ENCODE measurements around the gene SLC6A13. TPM values are rescaled to one million over a fixed set of nuclear protein-coding genes. Genes with fewer than 3 reads are reported as not detected.

The SLC6A13 gene
- total RNA-seq, 1 experiment from 2014 or later: not detected

GRCh38 chr12:264269-264668 is 1.6 kb upstream of the SLC6A13 start:
- POLR2A ChIA-PET (ENCODE audit: low non-redundant PET): no interaction called here
- intact Hi-C loops (cut with micrococcal nuclease; ENCODE audit: unreplicated experiment): no loop called here
- TF ChIP-seq EZH2 (IDR thresholded peaks at IDR 0.05; ENCODE audit: borderline replicate concordance, low read depth, low read length, poor library complexity, severe bottlenecking) (no peak), CTCF (conservative IDR thresholded peaks at IDR 0.05; ENCODE audit: low read depth, low read length) (no peak)

GRCh38 chr12:263574-263973 is 938 bp upstream of the SLC6A13 start:
- BruUV-seq (replicated peaks): no TSS peak
- ChIA-PET POLR2A (ENCODE audit: low non-redundant PET) (no interaction called here), CTCF (no interaction called here)
- no peak overlapping the region for H3K27ac ChIP-seq (ENCODE audit: low read depth, low read length, poor library complexity, severe bottlenecking)
- no peak for DNase-seq (ENCODE audit: low spot score)
- intact Hi-C loops (cut with micrococcal nuclease; ENCODE audit: unreplicated experiment): no loop called here
- no peak overlapping the region for H3K4me3 ChIP-seq (ENCODE audit: low read depth, low read length, poor library complexity, severe bottlenecking)
- peaks cover 10% of the 10 kb centered on the region for H3K27me3 ChIP-seq (replicated peaks; ENCODE audit: insufficient read depth, low read depth, low read length, poor library complexity)
- H3K9me3 ChIP-seq (ENCODE audit: low read depth, low read length, poor library complexity, severe bottlenecking): no peaks in the 10 kb centered on the region
- H3K4me1 ChIP-seq (ENCODE audit: insufficient read depth, low read length, poor library complexity, severe bottlenecking): no peaks in the 10 kb centered on the region
- no peak for TF ChIP-seq EZH2 (IDR thresholded peaks at IDR 0.05; ENCODE audit: borderline replicate concordance, low read depth, low read length, poor library complexity, severe bottlenecking)
- no peak for TF ChIP-seq CTCF (conservative IDR thresholded peaks at IDR 0.05; ENCODE audit: low read depth, low read length)
- H3K36me3 ChIP-seq (ENCODE audit: insufficient read depth, low read length, poor library complexity, severe bottlenecking): no peaks in the 10 kb centered on the region

More at GRCh38 chr12:264269-264668, 1.6 kb upstream of the SLC6A13 start:
- Histone ChIP-seq H3K4me1 (ENCODE audit: insufficient read depth, low read length, poor library complexity, severe bottlenecking) (no peaks in the 10 kb centered on the region), H3K4me3 (ENCODE audit: low read depth, low read length, poor library complexity, severe bottlenecking) (no peak overlapping the region), H3K27me3 (replicated peaks; ENCODE audit: insufficient read depth, low read depth, low read length, poor library complexity) (peaks cover 10% of the 10 kb centered on the region), H3K36me3 (ENCODE audit: insufficient read depth, low read length, poor library complexity, severe bottlenecking) (no peaks in the 10 kb centered on the region), H3K27ac (ENCODE audit: low read depth, low read length, poor library complexity, severe bottlenecking) (no peak overlapping the region), H3K9me3 (ENCODE audit: low read depth, low read length, poor library complexity, severe bottlenecking) (no peaks in the 10 kb centered on the region)
- no peak for DNase-seq (ENCODE audit: low spot score)
- CTCF ChIA-PET: no interaction called here
- no TSS peak for BruUV-seq (replicated peaks)

GRCh38 chr12:262113-262512 is 523 bp downstream of the SLC6A13 start:
- BruUV-seq (replicated peaks): no TSS peak
- TF ChIP-seq CTCF (conservative IDR thresholded peaks at IDR 0.05; ENCODE audit: low read depth, low read length): no peak
- no peak for TF ChIP-seq EZH2 (IDR thresholded peaks at IDR 0.05; ENCODE audit: borderline replicate concordance, low read depth, low read length, poor library complexity, severe bottlenecking)
- POLR2A ChIA-PET (ENCODE audit: low non-redundant PET): no interaction called here
- Histone ChIP-seq H3K4me3 (ENCODE audit: low read depth, low read length, poor library complexity, severe bottlenecking) (no peak overlapping the region), H3K27ac (ENCODE audit: low read depth, low read length, poor library complexity, severe bottlenecking) (no peak overlapping the region), H3K36me3 (ENCODE audit: insufficient read depth, low read length, poor library complexity, severe bottlenecking) (no peaks in the 10 kb centered on the region), H3K27me3 (replicated peaks; ENCODE audit: insufficient read depth, low read depth, low read length, poor library complexity) (peaks cover 10% of the 10 kb centered on the region), H3K4me1 (ENCODE audit: insufficient read depth, low read length, poor library complexity, severe bottlenecking) (no peaks in the 10 kb centered on the region), H3K9me3 (ENCODE audit: low read depth, low read length, poor library complexity, severe bottlenecking) (no peaks in the 10 kb centered on the region)
- intact Hi-C loops (cut with micrococcal nuclease; ENCODE audit: unreplicated experiment): no loop called here
- CTCF ChIA-PET: no interaction called here
- DNase-seq (ENCODE audit: low spot score): no peak
